Prostate gland (tissue), 2 donors: ENCODE measurements around the gene RAPGEF4. TPM values are rescaled to one million over a fixed set of nuclear protein-coding genes. Genes with fewer than 3 reads are reported as not detected.

Experiments used
- DNase-seq: peaks from one replicate; pipeline ENCODE4 v3.0.0-alpha.2; 2019; ENCODE audit warnings: low spot score
- H3K27ac ChIP-seq, 2 donors: fragments of 200-600 bp; sonication (generic); 2 replicates each; pipeline ENCODE4 v1.5.1; 2017 to 2019
- H3K27me3 ChIP-seq: fragments of 200-600 bp; sonication (generic); replicated peaks from 2 replicates; pipeline ENCODE4 v1.5.1; 2019; ENCODE audit not compliant: insufficient read depth
- H3K36me3 ChIP-seq, 2 donors: fragments of 200-600 bp; sonication (generic); 1 replicate in 1 of 2; 2 replicates in 1 of 2; pipeline versions ENCODE4 v1.5.1 to v1.8.1; 2017 to 2019
- H3K4me1 ChIP-seq: fragments of 200-600 bp; sonication (generic); replicated peaks from 2 replicates; pipeline ENCODE4 v1.5.1; 2019
- H3K4me3 ChIP-seq, 2 donors: fragments of 200-600 bp; sonication (generic); 2 replicates each; pipeline ENCODE4 v1.5.1; 2017 to 2019
- H3K9me3 ChIP-seq: fragments of 200-600 bp; sonication (generic); 2 replicates; pipeline ENCODE4 v1.5.1; 2017
- POLR2A ChIP-seq: fragments of 450-650 bp; IDR thresholded peaks from one replicate; pipeline ENCODE4 v1.6.1; 2016; ENCODE audit warnings: antibody characterized with exemption, mild to moderate bottlenecking
- POLR2AphosphoS5 ChIP-seq: sonication (generic); formaldehyde crosslinking; IDR thresholded peaks from one replicate; pipeline ENCODE4 v1.6.1; 2017; ENCODE audit warnings: antibody characterized with exemption
- WGBS: methylation state at CpG from one replicate; pipeline ENCODE4 v1.1.5; 2018; 5-methylcytosine and 5-hydroxymethylcytosine counted together
- intact Hi-C: fragments of 100-400 bp; cut with DNase I; formaldehyde crosslinking; loops from one replicate; pipeline ENCODE4 v1.14.2; 2022
- total RNA-seq, 2 donors: library from RNA; depleted of rRNA; stranded (reverse); fragments of >200 nt; gene quantifications; one replicate each; pipeline ENCODE4 v1.1.0, GENCODE V29; 2016
- TF ChIP-seq, protein P1 (sequence below), 4 experiments: fragments of 200-600 bp in 2 of 4; fragments of 450-650 bp in 2 of 4; sonication (generic) in 2 of 4; IDR thresholded peaks; 1 replicate in 3 of 4; 2 replicates in 1 of 4; pipeline ENCODE4 v1.5.1; 2016 to 2019; ENCODE audit warnings: antibody characterized with exemption in 4 of 4, mild to moderate bottlenecking in 2 of 4, moderate library complexity in 2 of 4

The RAPGEF4 gene
- total RNA-seq, 2 donors from 2014 or later: 7.3 to 31.0 TPM

DNA sequence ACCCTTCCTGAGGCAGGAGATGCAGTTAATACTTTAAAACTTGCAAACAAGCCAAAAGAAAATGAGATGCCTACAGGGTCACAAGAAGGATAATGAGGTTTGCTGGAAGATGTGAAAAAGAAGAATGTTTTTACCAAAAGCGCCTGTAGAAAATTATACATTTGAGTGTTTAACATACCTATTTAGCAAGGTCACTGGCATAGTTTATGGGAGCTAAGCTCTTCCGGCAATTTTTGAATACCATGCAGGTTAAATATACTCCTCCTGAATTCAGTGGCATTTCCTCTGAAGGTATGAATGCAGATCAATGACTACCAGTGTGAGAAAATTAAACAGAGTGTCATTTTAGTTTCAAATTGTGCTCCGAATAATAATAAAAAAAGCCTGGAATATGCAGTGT, 318.8 kb downstream of the RAPGEF4 start:
- H3K9me3 ChIP-seq: no peaks in the 10 kb centered on the region
- H3K4me3 ChIP-seq: no peak overlapping the region
- no peak overlapping the region for H3K27ac ChIP-seq
- 96% methylated on average over 3 of the region's 3 CpGs for WGBS
- no peak for DNase-seq
- intact Hi-C loops: no loop called here
- H3K4me1 ChIP-seq: no peaks in the 10 kb centered on the region
- no peak for TF ChIP-seq POLR2AphosphoS5
- TF ChIP-seq POLR2A: no peak
- TF ChIP-seq, protein P1, sequence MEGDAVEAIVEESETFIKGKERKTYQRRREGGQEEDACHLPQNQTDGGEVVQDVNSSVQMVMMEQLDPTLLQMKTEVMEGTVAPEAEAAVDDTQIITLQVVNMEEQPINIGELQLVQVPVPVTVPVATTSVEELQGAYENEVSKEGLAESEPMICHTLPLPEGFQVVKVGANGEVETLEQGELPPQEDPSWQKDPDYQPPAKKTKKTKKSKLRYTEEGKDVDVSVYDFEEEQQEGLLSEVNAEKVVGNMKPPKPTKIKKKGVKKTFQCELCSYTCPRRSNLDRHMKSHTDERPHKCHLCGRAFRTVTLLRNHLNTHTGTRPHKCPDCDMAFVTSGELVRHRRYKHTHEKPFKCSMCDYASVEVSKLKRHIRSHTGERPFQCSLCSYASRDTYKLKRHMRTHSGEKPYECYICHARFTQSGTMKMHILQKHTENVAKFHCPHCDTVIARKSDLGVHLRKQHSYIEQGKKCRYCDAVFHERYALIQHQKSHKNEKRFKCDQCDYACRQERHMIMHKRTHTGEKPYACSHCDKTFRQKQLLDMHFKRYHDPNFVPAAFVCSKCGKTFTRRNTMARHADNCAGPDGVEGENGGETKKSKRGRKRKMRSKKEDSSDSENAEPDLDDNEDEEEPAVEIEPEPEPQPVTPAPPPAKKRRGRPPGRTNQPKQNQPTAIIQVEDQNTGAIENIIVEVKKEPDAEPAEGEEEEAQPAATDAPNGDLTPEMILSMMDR (IDR thresholded peaks at IDR 0.05): no peak
- no peaks in the 10 kb centered on the region for H3K36me3 ChIP-seq
- no peaks in the 10 kb centered on the region for H3K27me3 ChIP-seq

DNA sequence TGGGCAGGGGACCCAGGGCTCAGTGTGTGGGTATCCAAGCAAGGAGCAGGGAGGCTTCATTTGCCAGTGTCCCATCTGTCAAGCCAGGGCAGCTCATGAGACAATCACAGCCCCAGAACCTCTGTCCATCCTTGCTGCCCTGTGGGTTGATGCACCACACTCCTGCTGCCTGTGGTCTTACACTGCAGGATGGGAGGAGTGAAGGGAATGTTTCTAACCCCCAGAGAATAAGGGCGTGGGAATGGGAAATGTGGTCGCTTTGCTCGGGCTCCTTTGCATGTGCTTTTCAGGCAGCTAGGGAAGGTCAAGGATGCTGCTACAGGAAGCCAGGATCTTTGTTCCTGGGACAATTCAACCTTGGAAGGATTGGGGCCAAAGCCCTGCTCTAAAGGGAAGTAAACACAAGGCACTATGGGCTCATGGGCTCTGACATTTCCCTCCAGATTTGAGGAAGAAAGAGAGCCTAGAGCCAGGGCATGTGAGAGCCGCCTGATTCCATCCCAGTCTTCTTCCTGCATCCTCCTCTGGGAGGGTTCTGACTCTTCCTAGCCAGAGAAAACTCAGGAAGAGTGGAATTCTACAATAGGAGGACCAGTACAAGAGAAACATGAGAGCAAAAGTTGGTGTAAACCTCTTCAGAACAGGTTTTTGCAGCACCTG, 321.2 kb downstream of the RAPGEF4 start:
- no peaks in the 10 kb centered on the region for H3K9me3 ChIP-seq
- H3K27ac ChIP-seq: no peak overlapping the region
- H3K27me3 ChIP-seq: no peaks in the 10 kb centered on the region
- no peak for TF ChIP-seq POLR2A
- TF ChIP-seq POLR2AphosphoS5: no peak
- TF ChIP-seq, protein P1 (IDR thresholded peaks at IDR 0.05): no peak
- intact Hi-C loops: no loop called here
- H3K4me3 ChIP-seq: no peak overlapping the region
- no peaks in the 10 kb centered on the region for H3K4me1 ChIP-seq
- 66% methylated on average over 4 of the region's 4 CpGs for WGBS
- no peaks in the 10 kb centered on the region for H3K36me3 ChIP-seq
- no peak for DNase-seq

DNA sequence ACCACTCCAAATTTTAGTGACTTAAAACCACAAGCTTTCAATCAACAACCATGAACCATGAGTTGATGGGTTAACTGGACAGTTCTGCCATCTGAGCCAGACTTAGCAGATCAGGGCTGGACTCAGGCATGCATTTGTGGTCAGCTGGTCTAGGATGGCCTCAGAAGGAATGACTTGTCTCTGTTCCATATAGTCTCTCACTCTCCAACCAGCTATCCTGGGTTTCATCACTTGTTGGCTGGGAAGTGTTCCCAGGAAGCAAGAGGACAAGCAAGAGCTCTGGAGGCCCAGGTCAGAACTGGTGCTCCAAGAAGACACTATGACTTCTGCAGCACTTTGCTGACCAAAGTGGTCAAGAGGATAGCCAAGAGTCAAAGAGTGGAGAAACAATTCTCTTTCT, 322.5 kb downstream of the RAPGEF4 start:
- DNase-seq: no peak
- no peaks in the 10 kb centered on the region for H3K27me3 ChIP-seq
- H3K4me3 ChIP-seq: no peak overlapping the region
- H3K27ac ChIP-seq: no peak overlapping the region
- H3K9me3 ChIP-seq: no peaks in the 10 kb centered on the region
- TF ChIP-seq, protein P1 (IDR thresholded peaks at IDR 0.05): no peak
- no peak for TF ChIP-seq POLR2AphosphoS5
- no peak for TF ChIP-seq POLR2A
- no peaks in the 10 kb centered on the region for H3K4me1 ChIP-seq
- intact Hi-C loops: no loop called here
- H3K36me3 ChIP-seq: no peaks in the 10 kb centered on the region

DNA sequence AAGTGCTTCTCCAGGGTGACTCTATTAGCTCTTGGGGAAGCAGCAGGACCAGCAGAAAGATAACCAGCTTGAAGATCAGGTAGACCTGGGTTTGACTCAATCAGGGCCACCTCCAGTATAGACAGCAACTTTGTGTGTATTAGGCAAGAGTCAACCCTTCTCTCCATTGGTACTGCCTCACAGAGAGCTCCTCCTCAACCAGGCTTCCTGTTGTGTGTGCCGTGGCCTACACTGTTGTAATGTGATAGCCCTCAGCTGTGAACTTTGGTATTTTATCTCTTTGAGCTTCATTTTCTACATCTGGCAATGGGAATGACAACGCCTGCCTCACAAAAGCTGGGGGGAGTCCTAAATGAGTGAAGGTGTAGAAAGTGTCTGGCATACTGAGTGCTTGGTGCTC, 323.0 kb downstream of the RAPGEF4 start:
- 85% methylated on average over 2 of the region's 2 CpGs for WGBS
- H3K27me3 ChIP-seq: no peaks in the 10 kb centered on the region
- no peak overlapping the region for H3K4me3 ChIP-seq
- H3K27ac ChIP-seq: no peak overlapping the region
- no peaks in the 10 kb centered on the region for H3K9me3 ChIP-seq
- TF ChIP-seq POLR2AphosphoS5 (no peak), POLR2A (no peak)
- TF ChIP-seq, protein P1 (IDR thresholded peaks at IDR 0.05): no peak
- no peaks in the 10 kb centered on the region for H3K36me3 ChIP-seq
- intact Hi-C loops: no loop called here
- no peak for DNase-seq
- no peaks in the 10 kb centered on the region for H3K4me1 ChIP-seq

DNA sequence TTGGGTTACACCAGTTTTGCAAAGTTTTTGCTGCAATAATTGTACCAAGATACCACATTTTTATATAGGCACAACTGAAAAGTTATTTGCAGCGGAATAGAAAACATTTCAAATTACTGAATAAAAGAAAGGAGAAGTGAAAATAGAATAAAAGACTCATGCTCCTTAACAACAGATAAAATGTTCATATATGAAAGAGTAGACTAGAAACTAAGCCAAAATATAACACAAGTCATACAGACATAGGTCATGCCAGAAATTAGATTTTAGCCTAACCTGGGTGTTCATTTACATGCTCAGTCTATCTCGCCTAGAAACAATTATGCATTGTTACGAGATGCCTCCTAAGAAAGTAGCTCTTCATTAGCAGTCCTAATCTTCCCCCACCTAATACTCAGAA, 323.6 kb downstream of the RAPGEF4 start:
- intact Hi-C loops: no loop called here
- Histone ChIP-seq H3K4me3 (no peak overlapping the region), H3K36me3 (no peaks in the 10 kb centered on the region), H3K9me3 (no peaks in the 10 kb centered on the region), H3K4me1 (no peaks in the 10 kb centered on the region), H3K27ac (no peak overlapping the region), H3K27me3 (no peaks in the 10 kb centered on the region)
- DNase-seq: no peak
- 93% methylated on average over 3 of the region's 3 CpGs for WGBS
- TF ChIP-seq, protein P1 (IDR thresholded peaks at IDR 0.05): no peak
- no peak for TF ChIP-seq POLR2A
- no peak for TF ChIP-seq POLR2AphosphoS5
